Measurements from ENCODE around the gene MRPS2. TPM values are rescaled to one million over a fixed set of nuclear protein-coding genes. Genes with fewer than 3 reads are reported as not detected.

MRPS2 gene
- total and polyA plus RNA-seq, 2 donors (not counting 3 experiments of a cell fraction or from before 2014, with no cell fraction given) = 50.8 to 231 TPM

GRCh38 chr9:135490980-135491464, 9.5 kb upstream of the MRPS2 start:
- Histone ChIP-seq H3K79me2 (ENCODE audit: control insufficient read depth, insufficient read depth, low read length) (no peaks in the 10 kb centered on the region), H4K20me1 (replicated peaks; ENCODE audit: control insufficient read depth, extremely low read depth, insufficient read depth, low read length) (no peaks in the 10 kb centered on the region), H3K4me1 (ENCODE audit: control insufficient read depth, extremely low read depth, insufficient read depth, low read length) (no peaks in the 10 kb centered on the region), H3K4me2 (ENCODE audit: insufficient read depth, low read length) (no peak overlapping the region), H3K9me3 (replicated peaks; ENCODE audit: control insufficient read depth, insufficient read depth, low read length) (no peaks in the 10 kb centered on the region), H3K36me3 (ENCODE audit: control insufficient read depth in 2 of 2, extremely low read depth in 1 of 2, insufficient read depth in 2 of 2, low read length in 2 of 2) (peaks cover 0 to 10% of the 10 kb centered on the region in 2 experiments), H3K4me3 (replicated peaks in 1 of 3; ENCODE audit: insufficient read depth in 1 of 3, low read depth in 1 of 3, low read length in 3 of 3) (no peak overlapping the region), H2AFZ (ENCODE audit: low read depth, low read length) (no peak overlapping the region), H3K9ac (replicated peaks; ENCODE audit: extremely low read depth, insufficient read depth, low read length) (no peak overlapping the region), H3K9me1 (replicated peaks; ENCODE audit: control insufficient read depth, extremely low read depth, insufficient read depth, low read length) (no peaks in the 10 kb centered on the region), H3K27me3 (ENCODE audit: control insufficient read depth in 2 of 2, insufficient read depth in 2 of 2, low read length in 2 of 2) (no peaks in the 10 kb centered on the region), H3K27ac (ENCODE audit: insufficient read depth, low read depth, low read length) (no peak overlapping the region)
- ChIA-PET POLR2A (no interaction called here), CTCF (interaction anchor here (1.2 to 2.0 kb wide), 2 partner anchors 11 to 14 kb away, joined by 5 to 6 read pairs; no protein-coding TSS in a partner anchor)
- TF ChIP-seq EZH2 (IDR thresholded peaks at IDR 0.05; ENCODE audit: borderline replicate concordance, low read depth, low read length, severe bottlenecking) = no peak
- no peak for TF ChIP-seq FOS (IDR thresholded peaks at IDR 0.05; ENCODE audit: borderline replicate concordance, insufficient read depth, low read length)
- TF ChIP-seq POLR2AphosphoS5 (IDR thresholded peaks at IDR 0.05; ENCODE audit: insufficient read depth, low read depth, low read length) = no peak
- TF ChIP-seq CTCF (IDR thresholded peaks at IDR 0.05; ENCODE audit: extremely low read depth in 1 of 2, insufficient read depth in 1 of 2, low read depth in 1 of 2, low read length in 2 of 2) = no peak
- TF ChIP-seq POLR2A (IDR thresholded peaks at IDR 0.05; ENCODE audit: low read depth, low read length) = no peak
- TF ChIP-seq, protein P1, sequence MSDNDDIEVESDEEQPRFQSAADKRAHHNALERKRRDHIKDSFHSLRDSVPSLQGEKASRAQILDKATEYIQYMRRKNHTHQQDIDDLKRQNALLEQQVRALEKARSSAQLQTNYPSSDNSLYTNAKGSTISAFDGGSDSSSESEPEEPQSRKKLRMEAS (IDR thresholded peaks at IDR 0.05; ENCODE audit: insufficient read depth, insufficient read length) = no peak
- no peak for TF ChIP-seq GATA2 (IDR thresholded peaks at IDR 0.05; ENCODE audit: insufficient read depth, insufficient read length, low read depth, low read length)
- TF ChIP-seq MYC (IDR thresholded peaks at IDR 0.05; ENCODE audit: low read depth, low read length) = no peak
- TF ChIP-seq JUN (IDR thresholded peaks at IDR 0.05; ENCODE audit: borderline replicate concordance, insufficient read depth, insufficient read length, low read depth) = no peak
- no TSS peak for BruUV-seq (replicated peaks)
- DNase-seq (ENCODE audit: low read depth, low spot score) (no peak), FAIRE-seq (no peak)
- intact Hi-C loops (cut with micrococcal nuclease) (no loop called here), dilution Hi-C loops (cut with MboI; ENCODE audit: extremely low pct_ligation_motif_present, low sequenced_read_pairs) (no loop called here)

Data from endothelial cell of umbilical vein (primary cell).